ENCODE results near the gene KLHL18.
A peak's percentile ranks its signal among the peaks of the same experiment; 100 is the strongest.

Gene KLHL18

GRCh38 chr3:47324278-47324865 lies 41.6 kb downstream of the KLHL18 start:
- H3K4me3 ChIP-seq (ENCODE audit: low read length), result no peak overlapping the region
- DNase-seq (ENCODE audit: low read depth), result peak; percentile 82
- TF ChIP-seq CTCF (IDR thresholded peaks at IDR 0.05; ENCODE audit: insufficient read depth, low read depth, low read length, missing control alignments), result peak; percentile 81

DNA sequence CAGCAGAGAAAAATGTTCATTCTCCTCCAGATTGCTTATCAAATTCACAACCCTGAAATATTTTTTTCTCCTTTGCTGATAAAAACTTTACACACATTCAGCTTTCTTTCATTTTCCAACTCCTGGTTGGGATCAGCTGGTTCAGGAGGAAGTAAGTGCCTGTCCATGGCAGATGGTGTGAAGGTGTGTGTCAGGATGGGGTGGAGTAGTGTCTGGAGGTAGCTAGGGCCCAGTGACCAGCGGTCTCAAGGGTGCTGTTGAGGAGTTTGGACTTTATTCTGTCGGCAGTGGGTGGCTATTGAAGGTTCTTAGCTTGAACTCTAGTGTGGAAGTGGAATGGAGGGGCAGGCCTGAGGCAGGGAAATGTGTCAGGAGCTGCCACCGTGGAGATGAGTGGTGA lies 51.2 kb downstream of the KLHL18 start:
- no peak overlapping the region for H3K4me3 ChIP-seq (ENCODE audit: low read length)
- DNase-seq (ENCODE audit: low read depth), result no peak
- no peak for TF ChIP-seq CTCF (IDR thresholded peaks at IDR 0.05; ENCODE audit: insufficient read depth, low read depth, low read length, missing control alignments)

DNA sequence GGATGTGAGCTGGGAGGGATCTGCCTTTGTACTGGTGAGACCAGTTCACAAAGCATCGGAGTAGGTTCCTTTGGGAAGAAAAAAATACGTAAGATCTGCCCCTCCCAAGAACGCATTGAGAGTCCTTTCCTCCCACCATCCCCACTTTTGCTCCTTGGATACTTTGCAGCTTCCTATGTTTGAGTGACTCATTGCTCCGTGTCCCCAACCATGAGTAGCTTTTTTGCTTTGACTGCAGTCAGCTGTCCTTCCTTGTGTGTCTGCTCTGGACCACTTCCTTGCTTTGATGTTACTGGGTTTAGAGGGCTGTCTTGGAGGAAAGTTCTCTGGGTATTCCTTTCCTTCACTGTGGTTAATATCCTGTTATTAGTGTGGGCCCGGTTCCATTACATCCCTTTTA lies 54.9 kb downstream of the KLHL18 start:
- DNase-seq (ENCODE audit: low read depth), result no peak
- no peak overlapping the region for H3K4me3 ChIP-seq (ENCODE audit: low read length)
- TF ChIP-seq CTCF (IDR thresholded peaks at IDR 0.05; ENCODE audit: insufficient read depth, low read depth, low read length, missing control alignments), result no peak

DNA sequence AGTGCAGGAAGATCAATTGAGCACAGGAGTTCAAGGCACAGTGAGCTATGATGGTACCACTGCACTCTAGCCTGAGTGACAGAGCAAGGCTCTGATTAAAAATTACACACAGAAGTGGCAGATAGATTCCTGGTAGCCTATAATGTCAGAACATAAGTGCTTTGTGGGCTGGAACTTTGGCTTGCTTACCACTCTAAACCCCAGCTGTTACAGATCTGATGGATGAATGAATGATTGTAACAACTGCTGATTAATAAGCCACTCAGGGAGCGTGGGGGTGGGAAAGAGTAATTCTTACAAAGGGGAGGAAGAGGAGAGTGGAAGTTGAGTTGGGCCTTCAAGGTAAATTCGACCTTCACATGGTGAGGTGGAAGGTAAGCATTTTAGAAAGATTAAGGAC lies 57.2 kb downstream of the KLHL18 start:
- no peak for TF ChIP-seq CTCF (IDR thresholded peaks at IDR 0.05; ENCODE audit: insufficient read depth, low read depth, low read length, missing control alignments)
- no peak for DNase-seq (ENCODE audit: low read depth)

DNA sequence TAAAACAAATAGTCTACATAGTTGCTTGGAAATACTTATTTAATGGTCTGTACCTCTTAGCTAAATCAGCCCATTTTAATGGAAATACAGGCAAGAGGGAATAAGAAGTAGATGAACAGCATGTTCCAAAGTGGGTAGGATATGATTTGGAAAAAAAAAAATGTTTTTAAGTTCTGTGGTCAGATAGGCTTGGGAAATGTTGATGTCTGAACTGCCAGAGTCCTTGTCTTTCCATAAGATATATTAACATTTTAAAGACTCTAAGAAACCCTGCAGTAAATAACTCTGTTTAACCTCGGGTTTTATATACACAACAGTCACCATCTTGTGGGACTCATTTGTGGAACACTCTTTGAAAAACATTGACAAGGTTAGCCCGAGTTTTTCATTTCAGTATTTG lies 58.1 kb downstream of the KLHL18 start:
- no peak overlapping the region for H3K4me3 ChIP-seq (ENCODE audit: low read length)
- TF ChIP-seq CTCF (IDR thresholded peaks at IDR 0.05; ENCODE audit: insufficient read depth, low read depth, low read length, missing control alignments), result no peak
- DNase-seq (ENCODE audit: low read depth), result no peak

More for the DNA sequence above, 57.2 kb downstream of the KLHL18 start:
- no peak overlapping the region for H3K4me3 ChIP-seq (ENCODE audit: low read length)

- DNase-seq (ENCODE audit: low read depth), result no peak
- no peak overlapping the region for H3K4me3 ChIP-seq (ENCODE audit: low read length)
- no peak for TF ChIP-seq CTCF (IDR thresholded peaks at IDR 0.05; ENCODE audit: insufficient read depth, low read depth, low read length, missing control alignments)
Observed at GRCh38 chr3:47342151-47342550, 59.4 kb downstream of the KLHL18 start.

DNA sequence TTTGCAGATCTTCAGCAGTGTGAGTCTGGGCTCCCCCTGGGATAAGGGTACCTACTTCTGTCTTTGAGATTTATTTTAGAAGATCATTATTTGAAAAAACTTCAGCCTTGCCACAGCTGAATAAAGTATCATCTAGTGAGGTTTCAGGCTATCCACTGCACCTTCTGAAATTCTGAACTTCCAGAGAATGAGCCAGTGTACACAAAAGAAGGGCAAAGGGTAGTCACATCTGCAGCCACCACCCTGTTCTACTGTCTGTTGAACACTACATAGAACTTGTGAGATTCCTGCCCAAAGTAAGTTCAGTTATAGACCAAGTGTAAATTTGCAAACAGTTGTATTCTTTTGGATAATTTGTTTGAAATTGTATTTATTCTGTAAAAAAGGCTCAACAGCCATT lies 60.1 kb downstream of the KLHL18 start:
- H3K4me3 ChIP-seq (ENCODE audit: low read length), result no peak overlapping the region
- TF ChIP-seq CTCF (IDR thresholded peaks at IDR 0.05; ENCODE audit: insufficient read depth, low read depth, low read length, missing control alignments), result no peak
- no peak for DNase-seq (ENCODE audit: low read depth)
